Rectal smooth muscle tissue (tissue), 1 donor: Measurements from ENCODE around the gene TPD52L1.

ENCODE experiments used
- H3K27ac ChIP-seq: one replicate; pipeline ENCODE4 v1.7.0; 2013; ENCODE audit warnings: low read depth, low read length, inconsistent platforms
- H3K27me3 ChIP-seq: one replicate; pipeline ENCODE4 v1.7.0; 2013; ENCODE audit warnings: low read length; ENCODE audit not compliant: control insufficient read depth, insufficient read depth
- H3K36me3 ChIP-seq: one replicate; pipeline ENCODE4 v1.7.0; 2013; ENCODE audit warnings: low read length; ENCODE audit not compliant: control insufficient read depth, insufficient read depth
- H3K4me1 ChIP-seq: one replicate; pipeline ENCODE4 v1.7.0; 2013; ENCODE audit warnings: low read length; ENCODE audit not compliant: control insufficient read depth, insufficient read depth
- H3K4me3 ChIP-seq: one replicate; pipeline ENCODE4 v1.7.0; 2013; ENCODE audit warnings: low read length
- H3K9ac ChIP-seq: one replicate; pipeline ENCODE4 v1.7.0; 2013; ENCODE audit warnings: low read length

The TPD52L1 gene

GRCh38 chr6:125312950-125313349, 159.4 kb downstream of the TPD52L1 start:
- Histone ChIP-seq H3K4me3 (no peak overlapping the region), H3K9ac (no peak overlapping the region), H3K27me3 (no peaks in the 10 kb centered on the region), H3K27ac (no peak overlapping the region), H3K36me3 (no peaks in the 10 kb centered on the region), H3K4me1 (no peaks in the 10 kb centered on the region)
